ENCODE results near the gene LRRTM3.

LRRTM3 gene

DNA sequence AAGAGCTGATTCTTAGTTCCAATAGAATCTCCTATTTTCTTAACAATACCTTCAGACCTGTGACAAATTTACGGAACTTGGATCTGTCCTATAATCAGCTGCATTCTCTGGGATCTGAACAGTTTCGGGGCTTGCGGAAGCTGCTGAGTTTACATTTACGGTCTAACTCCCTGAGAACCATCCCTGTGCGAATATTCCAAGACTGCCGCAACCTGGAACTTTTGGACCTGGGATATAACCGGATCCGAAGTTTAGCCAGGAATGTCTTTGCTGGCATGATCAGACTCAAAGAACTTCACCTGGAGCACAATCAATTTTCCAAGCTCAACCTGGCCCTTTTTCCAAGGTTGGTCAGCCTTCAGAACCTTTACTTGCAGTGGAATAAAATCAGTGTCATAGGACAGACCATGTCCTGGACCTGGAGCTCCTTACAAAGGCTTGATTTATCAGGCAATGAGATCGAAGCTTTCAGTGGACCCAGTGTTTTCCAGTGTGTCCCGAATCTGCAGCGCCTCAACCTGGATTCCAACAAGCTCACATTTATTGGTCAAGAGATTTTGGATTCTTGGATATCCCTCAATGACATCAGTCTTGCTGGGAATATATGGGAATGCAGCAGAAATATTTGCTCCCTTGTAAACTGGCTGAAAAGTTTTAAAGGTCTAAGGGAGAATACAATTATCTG, 1.6 kb downstream of the LRRTM3 start:
- TF ChIP-seq POLR2A (IDR thresholded peaks at IDR 0.05; ENCODE audit: extremely low read depth, insufficient read length) (no peak), MYC (IDR thresholded peaks at IDR 0.05; ENCODE audit: low read depth, low read length) (no peak)
- TF ChIP-seq, protein P1, sequence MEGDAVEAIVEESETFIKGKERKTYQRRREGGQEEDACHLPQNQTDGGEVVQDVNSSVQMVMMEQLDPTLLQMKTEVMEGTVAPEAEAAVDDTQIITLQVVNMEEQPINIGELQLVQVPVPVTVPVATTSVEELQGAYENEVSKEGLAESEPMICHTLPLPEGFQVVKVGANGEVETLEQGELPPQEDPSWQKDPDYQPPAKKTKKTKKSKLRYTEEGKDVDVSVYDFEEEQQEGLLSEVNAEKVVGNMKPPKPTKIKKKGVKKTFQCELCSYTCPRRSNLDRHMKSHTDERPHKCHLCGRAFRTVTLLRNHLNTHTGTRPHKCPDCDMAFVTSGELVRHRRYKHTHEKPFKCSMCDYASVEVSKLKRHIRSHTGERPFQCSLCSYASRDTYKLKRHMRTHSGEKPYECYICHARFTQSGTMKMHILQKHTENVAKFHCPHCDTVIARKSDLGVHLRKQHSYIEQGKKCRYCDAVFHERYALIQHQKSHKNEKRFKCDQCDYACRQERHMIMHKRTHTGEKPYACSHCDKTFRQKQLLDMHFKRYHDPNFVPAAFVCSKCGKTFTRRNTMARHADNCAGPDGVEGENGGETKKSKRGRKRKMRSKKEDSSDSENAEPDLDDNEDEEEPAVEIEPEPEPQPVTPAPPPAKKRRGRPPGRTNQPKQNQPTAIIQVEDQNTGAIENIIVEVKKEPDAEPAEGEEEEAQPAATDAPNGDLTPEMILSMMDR (IDR thresholded peaks at IDR 0.05; ENCODE audit: low read depth, low read length), result no peak
- TF ChIP-seq, protein P2, sequence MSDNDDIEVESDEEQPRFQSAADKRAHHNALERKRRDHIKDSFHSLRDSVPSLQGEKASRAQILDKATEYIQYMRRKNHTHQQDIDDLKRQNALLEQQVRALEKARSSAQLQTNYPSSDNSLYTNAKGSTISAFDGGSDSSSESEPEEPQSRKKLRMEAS (IDR thresholded peaks at IDR 0.05; ENCODE audit: low read depth, low read length), result no peak
- no peak for DNase-seq (ENCODE audit: low read depth)
- no peak overlapping the region for H3K4me3 ChIP-seq (ENCODE audit: low read depth, low read length)

DNA sequence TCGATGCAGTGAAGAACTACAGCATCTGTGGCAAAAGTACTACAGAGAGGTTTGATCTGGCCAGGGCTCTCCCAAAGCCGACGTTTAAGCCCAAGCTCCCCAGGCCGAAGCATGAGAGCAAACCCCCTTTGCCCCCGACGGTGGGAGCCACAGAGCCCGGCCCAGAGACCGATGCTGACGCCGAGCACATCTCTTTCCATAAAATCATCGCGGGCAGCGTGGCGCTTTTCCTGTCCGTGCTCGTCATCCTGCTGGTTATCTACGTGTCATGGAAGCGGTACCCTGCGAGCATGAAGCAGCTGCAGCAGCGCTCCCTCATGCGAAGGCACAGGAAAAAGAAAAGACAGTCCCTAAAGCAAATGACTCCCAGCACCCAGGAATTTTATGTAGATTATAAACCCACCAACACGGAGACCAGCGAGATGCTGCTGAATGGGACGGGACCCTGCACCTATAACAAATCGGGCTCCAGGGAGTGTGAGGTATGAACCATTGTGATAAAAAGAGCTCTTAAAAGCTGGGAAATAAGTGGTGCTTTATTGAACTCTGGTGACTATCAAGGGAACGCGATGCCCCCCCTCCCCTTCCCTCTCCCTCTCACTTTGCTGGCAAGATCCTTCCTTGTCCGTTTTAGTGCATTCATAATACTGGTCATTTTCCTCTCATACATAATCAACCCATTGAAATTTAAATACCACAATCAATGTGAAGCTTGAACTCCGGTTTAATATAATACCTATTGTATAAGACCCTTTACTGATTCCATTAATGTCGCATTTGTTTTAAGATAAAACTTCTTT, 2.3 kb downstream of the LRRTM3 start:
- DNase-seq (ENCODE audit: low read depth), result no peak
- TF ChIP-seq, protein P1 (IDR thresholded peaks at IDR 0.05; ENCODE audit: low read depth, low read length), result no peak
- TF ChIP-seq MYC (IDR thresholded peaks at IDR 0.05; ENCODE audit: low read depth, low read length), result no peak
- H3K4me3 ChIP-seq (ENCODE audit: low read depth, low read length), result no peak overlapping the region

DNA sequence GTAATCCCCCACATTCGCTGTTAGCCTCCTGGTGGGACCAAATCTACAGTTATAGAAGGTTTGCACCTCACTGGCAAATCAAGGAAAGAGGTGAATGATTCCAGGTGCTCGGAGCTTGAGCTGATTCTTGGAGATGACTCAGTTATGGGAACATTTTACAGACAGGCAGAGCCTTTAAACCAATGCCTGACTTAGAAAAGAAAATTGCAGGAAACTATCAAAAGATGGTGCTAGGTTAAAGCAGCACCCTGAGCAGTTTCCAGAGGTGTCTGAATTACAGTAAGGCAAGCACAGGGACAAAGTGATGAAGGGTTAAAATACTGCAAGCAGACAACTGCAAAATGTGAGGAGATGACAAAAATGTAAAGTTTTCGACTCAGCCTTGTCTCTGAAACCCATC, 2.9 kb downstream of the LRRTM3 start:
- DNase-seq (ENCODE audit: low read depth), result no peak
- no peak for TF ChIP-seq POLR2A (IDR thresholded peaks at IDR 0.05; ENCODE audit: extremely low read depth, insufficient read length)
- TF ChIP-seq, protein P2 (IDR thresholded peaks at IDR 0.05; ENCODE audit: low read depth, low read length), result no peak
- TF ChIP-seq, protein P1 (IDR thresholded peaks at IDR 0.05; ENCODE audit: low read depth, low read length), result no peak
- no peak for TF ChIP-seq MYC (IDR thresholded peaks at IDR 0.05; ENCODE audit: low read depth, low read length)
- no peak overlapping the region for H3K4me3 ChIP-seq (ENCODE audit: low read depth, low read length)

DNA sequence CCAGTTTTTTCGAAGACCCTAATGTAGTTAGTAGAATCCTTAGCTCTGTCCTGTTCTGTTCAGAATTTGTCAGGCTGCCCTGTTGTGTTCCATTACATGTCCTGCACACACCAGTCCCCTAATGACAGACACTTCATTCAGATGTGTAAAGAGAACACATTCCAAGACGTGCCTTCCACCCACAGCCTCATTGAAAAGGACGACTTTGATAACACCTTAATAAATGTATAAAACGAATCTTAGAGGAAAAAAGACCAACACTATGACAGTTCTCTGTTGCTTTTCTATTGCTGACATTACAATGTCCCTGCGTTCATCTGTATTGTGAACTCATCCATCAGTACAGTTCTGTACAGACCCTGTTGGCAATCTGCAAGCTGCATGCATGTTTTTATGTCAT, 3.5 kb downstream of the LRRTM3 start:
- no peak for TF ChIP-seq MYC (IDR thresholded peaks at IDR 0.05; ENCODE audit: low read depth, low read length)
- no peak for DNase-seq (ENCODE audit: low read depth)
- no peak overlapping the region for H3K4me3 ChIP-seq (ENCODE audit: low read depth, low read length)

DNA sequence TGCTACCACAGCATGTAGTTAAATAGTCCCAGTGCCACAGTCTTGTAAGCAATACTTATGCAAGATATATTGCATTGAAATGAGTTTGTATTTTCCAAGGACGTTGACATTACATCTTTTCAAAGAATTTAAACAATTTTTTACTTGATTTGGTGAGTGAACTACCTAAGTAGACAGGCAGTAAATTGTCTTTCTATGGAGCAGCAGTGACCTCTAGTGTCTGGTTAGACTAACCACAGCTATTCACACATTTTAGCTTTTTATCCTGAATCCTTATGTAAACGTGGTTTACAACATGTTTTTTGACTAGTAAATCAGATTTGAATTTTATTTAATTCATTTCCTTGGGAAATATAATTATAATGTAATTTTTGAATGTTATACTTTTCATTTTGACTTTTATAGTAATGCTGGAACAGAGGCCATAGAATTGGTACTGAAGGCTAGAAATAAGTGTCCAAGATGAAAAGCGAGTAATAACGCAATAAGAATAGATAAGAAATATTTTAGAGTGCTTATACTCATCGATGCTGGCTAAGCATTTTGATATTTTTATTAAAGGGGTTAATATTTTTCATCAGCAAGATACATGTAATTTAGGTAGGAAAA, 5.6 kb downstream of the LRRTM3 start:
- no peak for TF ChIP-seq MYC (IDR thresholded peaks at IDR 0.05; ENCODE audit: low read depth, low read length)
- TF ChIP-seq, protein P1 (IDR thresholded peaks at IDR 0.05; ENCODE audit: low read depth, low read length), result peak; percentile 69
- TF ChIP-seq, protein P2 (IDR thresholded peaks at IDR 0.05; ENCODE audit: low read depth, low read length), result no peak; the same call in 1 of the 2 replicates
- TF ChIP-seq POLR2A (IDR thresholded peaks at IDR 0.05; ENCODE audit: extremely low read depth, insufficient read length), result no peak
- H3K4me3 ChIP-seq (ENCODE audit: low read depth, low read length), result no peak overlapping the region
- DNase-seq (ENCODE audit: low read depth), result peak; percentile 71

DNA sequence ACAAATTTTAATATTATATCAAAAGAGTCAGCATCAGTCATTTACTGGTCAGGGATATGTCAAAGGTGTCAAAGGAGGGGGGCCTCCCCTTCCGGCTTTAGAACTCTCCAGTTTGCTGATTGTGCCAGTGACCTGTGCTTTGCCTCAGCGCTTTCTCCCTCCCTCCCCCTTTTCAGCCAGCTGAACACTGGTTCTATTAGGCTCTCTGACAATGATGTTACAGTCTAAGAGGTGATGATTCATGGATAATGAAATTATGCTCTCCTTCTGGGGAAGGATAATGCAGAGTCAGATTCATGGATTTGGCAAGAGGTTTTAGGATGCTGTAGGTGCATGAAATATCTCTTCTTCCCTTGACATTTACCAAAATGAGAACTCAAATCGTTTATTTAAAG, 6.1 kb downstream of the LRRTM3 start:
- no peak overlapping the region for H3K4me3 ChIP-seq (ENCODE audit: low read depth, low read length)
- no peak for TF ChIP-seq MYC (IDR thresholded peaks at IDR 0.05; ENCODE audit: low read depth, low read length)
- TF ChIP-seq, protein P1 (IDR thresholded peaks at IDR 0.05; ENCODE audit: low read depth, low read length), result no peak
- TF ChIP-seq POLR2A (IDR thresholded peaks at IDR 0.05; ENCODE audit: extremely low read depth, insufficient read length), result no peak
- TF ChIP-seq, protein P2 (IDR thresholded peaks at IDR 0.05; ENCODE audit: low read depth, low read length), result no peak
- no peak for DNase-seq (ENCODE audit: low read depth)

Measured in NB4 (cell line).